Body of pancreas (tissue), 4 donors: ENCODE data around the gene PTGDR.

ENCODE experiments used
- CTCF ChIP-seq, 7 experiments: fragments of 450-650 bp in 4 of 7; fragments of 200-600 bp in 3 of 7; sonication (generic) in 3 of 7; IDR thresholded peaks; one replicate each; pipeline ENCODE4 v1.5.1; 2016 to 2019; ENCODE audit warnings: antibody characterized with exemption in 7 of 7
- POLR2A ChIP-seq, 3 donors: fragments of 450-650 bp; IDR thresholded peaks; one replicate each; pipeline ENCODE4 v1.6.1; 2016; ENCODE audit warnings: antibody characterized with exemption in 3 of 3, mild to moderate bottlenecking in 2 of 3

DNA sequence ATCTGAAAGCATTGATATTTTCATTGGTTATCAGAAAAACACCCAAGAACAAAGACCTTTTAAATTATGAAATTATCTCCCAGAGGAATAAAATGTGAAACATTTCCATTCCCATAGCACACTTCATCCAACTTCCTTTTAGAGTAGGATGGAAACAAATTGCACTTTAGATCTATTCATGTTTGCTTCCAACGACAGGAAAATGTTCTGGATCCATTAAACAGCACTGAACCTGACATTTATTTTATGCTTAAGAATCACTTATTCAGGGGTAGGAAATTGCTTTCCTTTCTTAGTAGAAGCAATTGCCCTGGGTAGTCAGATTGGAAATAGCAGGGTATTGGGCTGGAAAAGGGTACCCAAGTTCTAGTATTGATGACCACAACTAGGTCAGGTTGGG is 28.8 kb upstream of the PTGDR start:
- TF ChIP-seq POLR2A (IDR thresholded peaks at IDR 0.05) (no peak), CTCF (IDR thresholded peaks at IDR 0.05) (no peak)
